HG03175 (cell line): ENCODE measurements around the gene BTBD17.

Experiments used
- ATAC-seq: cut with Tn5 transposase; IDR thresholded peaks from one replicate; pipeline ENCODE4 v1.9.1; 2021; ENCODE audit warnings: mild to moderate bottlenecking, moderate library complexity; ENCODE audit not compliant: unreplicated experiment

BTBD17 gene

DNA sequence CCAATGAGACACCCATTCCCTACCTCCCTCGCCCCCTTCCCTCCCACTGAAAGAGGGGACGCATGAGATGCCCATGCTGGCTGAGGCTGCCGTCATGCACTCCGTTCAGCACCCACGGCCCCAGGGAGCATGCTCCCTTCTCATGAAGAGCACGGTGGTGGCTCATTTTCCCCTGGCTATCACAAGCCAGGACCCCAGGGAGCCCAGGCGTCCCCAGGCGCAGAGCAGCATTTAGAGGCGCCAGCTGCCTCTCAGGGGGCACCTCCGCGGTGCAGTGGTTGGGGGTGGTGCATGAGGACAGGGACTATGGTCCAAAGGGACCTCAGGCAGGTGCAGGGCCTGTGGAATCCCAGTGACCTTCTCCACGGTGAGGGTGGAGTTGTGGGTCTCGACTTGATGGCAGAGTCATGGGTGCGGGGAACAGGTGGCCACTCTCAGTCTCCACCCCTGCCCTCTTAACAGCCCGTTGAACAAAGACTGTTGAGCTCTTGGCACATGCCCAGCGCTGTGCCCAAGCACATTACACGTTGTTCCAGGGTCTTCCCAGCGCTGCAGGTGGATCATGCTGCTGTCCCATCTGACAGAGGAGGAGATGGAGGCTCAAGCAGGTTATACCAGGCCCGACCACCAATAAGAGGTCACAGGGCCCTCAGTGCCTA, 22.0 kb downstream of the BTBD17 start:
- ATAC-seq: no peak

DNA sequence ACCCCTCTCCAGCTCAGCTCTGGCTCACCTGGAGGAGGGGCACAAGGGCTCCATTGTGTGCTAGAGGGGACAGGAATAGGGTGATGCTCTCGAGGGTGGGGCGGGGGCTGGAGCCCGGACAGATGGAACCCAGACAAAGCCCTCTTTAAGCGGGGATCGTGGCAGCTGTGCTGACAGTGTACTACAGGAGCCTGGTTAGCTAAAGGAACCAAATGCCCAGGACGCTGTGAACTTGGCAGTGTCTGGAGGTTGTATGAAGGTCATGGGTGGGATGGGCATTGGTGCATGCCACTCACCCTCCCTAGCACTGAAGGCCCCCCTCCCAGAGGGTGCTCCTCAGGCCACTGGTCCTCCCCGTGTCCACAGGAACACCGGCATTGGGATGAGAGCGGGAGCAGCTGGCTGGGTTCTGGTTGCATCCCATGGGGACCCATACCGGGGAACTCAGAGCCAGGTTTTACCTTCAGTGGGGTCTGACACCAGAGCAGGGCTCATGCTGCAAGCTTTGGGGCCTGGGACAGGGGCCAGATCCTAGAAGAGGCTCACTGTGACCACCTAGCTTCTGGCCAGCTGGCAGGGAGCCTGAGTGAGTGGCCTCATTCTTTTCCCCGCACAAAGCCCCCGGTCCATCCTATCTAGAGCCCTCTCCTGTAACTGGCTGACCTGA, 23.7 kb downstream of the BTBD17 start:
- no peak for ATAC-seq

DNA sequence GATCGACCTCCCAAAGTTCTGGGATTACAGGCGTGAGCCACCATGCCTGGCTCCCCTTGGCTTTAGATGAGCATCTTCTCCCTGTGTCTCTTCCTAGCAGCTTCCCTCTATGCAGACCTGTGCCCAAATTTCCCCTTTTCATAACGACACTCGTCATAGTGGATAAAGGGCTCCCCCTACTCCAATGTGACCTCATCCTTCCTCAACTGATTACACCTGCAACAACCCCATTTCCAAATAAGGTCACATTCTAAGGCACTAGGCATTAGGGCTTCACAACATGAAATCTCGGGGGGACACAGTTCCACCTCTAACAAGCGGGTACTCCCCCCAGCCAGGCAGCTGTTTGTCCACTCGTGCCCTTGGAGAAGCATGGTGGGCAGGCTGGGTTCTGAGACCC, 25.4 kb downstream of the BTBD17 start:
- ATAC-seq: no peak

DNA sequence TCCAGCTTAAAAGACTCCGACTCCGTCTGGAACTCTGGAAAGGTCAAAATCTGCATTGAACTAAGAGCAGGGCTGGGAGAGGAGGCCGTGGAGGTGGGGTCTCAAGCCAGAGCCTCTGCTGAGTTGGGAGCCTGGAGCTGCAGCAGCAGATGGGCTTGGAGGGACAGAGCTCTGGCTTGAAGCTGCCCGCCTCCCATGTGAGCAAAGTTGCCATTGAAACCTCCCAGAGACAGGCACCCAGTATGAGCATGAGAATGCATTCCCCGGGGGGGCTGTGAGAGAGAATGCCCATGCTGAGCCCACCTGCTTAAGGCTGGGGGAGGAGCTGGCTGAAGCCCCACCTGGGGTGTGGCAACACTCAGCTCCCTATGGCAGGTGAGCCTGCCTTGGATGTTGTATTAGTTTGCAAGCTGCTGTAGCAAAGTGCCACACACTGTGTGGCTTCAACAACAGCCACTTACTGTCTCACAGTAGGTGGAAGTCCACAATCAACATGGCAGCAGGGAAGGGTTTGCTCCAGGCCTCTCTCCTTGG, 26.1 kb downstream of the BTBD17 start:
- ATAC-seq: no peak

DNA sequence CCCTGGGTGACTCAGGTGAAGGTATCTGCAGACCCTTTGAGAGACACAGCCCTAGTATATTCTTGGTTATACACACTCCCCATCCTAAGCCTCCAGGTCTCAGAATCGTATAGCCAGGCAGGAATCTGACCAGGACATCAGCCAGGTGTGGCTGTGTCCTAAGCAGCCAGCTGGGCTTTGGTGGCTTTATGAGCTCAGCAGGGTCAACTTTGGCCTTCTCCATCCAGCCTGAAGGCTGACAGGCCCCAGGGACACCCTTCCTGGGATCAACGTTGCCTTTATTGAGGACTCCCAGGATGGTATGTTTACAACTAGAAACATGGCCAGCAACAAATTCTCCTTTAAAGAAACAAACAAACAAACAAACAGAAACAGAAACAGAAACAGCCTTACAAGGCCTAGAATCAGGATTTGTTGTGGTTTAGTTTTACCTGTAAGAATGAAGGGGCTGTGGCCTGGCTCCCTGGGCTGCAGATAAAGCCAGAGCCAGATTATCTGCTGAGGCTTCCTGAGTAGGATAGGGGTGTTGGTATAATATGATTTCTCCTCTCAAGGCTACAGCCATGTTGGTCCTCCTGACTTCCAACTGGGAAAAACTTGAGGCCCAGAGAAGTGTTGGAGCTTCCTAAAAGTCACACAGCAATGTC, 27.2 kb downstream of the BTBD17 start:
- ATAC-seq: no peak

DNA sequence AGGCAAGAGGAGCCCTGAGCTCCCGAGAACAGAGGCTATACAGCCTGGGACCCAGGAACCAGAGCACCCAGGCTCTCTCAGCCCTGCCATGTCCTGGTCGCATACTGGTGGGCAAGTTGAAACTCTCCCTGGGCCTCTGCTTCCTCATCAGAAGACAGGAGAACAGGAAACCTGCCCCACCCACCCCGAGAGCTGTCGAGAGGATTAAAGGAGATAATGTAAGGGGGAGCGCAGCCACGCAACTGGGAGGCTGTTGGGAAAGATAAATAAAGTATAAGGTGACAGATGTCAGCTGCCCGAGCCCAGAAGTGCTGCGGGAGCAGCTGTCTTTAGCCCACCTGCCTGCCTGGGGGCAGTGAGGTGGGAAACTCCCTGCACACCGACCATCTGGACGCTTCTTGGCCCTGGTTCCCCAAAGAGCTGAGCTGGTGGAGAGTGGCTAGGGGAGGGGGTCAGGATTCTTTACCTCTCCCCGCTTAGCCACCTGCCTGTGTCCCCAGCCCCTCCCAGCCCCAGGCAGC, 28.8 kb downstream of the BTBD17 start:
- ATAC-seq: no peak

DNA sequence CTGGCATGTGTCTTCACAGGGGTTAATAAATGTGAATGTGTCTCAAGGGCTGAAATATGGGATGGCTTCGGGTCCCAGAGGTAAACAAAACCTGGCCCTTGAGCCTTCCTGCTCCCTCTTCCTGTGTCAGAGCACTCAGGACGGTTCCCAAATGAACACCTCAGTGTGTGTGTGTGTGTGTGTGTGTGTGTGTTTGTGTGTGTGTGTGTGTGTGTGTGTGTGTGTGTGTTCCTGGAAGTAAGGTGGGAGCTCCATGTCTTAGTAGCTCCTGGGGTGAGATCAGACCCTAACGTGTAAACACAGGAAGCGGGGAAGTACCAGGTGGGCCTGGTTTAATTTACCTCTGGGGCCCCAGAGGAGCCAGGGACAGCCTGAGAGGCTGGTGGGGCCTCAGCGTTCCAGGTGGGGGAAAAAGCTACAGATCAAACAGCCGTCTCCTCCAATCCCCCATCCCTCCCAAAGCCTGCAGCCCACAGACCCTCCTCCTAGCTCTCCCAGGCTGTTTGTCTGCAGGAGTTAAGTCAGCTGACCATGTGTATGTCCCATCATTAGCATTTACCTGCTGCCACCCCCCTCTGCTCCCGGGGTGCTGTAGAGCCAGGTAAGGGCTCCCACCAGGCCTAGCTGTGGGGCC, 29.5 kb downstream of the BTBD17 start:
- no peak for ATAC-seq

DNA sequence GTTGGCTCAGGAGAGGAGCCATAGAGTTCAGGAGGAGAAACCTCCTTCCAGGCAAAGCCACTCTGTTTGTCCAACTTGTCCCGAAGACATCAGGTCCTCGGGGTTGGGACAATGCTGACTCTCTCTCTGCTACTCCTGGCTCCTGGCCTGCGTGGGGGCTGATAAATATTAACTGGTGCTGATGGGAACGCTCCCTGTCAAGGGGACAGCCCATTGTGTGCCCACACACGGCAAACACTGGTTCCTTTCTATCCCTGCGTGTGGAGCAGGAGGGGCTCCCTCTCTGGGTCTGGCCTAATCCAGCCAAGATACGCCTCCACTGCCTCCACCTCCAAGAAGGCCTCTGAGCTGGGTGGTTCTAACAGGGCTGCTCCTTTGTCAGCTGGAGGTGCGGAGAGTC, 31.2 kb downstream of the BTBD17 start:
- no peak for ATAC-seq

DNA sequence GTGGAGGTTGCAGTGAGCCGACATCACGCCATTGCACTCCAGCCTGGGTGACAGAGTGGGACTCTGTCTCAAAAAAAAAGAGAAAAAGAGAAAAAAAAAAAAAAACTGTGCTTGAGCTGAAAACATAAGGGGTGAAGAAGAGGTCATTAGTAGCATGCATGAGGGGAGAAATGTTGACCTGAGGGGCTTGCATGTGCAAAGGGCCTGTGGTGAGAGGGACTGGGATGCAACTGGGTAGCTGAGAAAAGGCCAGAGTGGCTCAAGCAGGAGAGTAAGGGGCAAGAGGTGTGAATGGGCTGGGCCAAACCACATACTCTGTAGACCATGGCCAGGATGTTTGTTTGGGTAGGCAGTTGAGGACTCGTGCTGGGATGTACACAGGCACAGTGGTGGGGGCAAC, 32.3 kb downstream of the BTBD17 start:
- no peak for ATAC-seq

DNA sequence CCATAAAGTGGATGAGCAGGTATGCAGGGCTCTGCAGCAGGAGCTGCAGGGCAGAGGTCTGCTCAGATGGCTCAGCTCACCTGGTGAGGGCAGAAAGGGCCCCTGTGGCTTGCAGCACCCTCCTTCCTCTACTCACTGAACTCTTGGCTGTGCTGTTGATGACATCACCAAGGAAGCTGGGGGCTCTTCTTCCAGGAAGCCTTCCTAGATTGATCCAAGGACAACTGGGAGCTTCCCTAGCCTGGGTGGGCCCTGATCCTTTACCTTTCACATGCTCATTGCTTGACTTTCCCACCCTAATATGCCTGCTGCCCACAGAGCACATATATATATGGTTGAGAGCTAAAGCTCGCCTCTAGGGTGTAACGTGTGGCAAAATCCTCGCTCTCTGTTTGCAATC, 33.2 kb downstream of the BTBD17 start:
- ATAC-seq: no peak

DNA sequence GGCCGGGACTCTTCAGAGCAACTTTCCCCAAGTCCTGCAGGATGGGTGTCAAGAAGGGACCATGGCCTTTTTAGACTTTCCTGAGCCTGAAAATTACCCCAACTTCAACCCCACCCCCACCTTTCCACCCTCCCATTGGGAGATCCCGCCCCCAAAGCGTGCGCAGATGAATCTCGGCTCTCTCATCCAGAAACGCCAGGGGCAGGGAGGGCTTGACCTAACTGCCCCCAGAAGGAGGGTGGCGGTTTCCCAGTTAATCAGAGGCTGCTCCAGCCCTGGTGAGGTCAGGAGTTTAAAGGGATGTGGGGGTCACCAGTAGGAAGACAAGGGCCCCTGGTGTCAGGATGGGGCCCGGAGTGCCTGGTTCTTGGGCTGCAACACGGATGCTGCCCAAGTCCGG, 35.2 kb downstream of the BTBD17 start:
- no peak for ATAC-seq

DNA sequence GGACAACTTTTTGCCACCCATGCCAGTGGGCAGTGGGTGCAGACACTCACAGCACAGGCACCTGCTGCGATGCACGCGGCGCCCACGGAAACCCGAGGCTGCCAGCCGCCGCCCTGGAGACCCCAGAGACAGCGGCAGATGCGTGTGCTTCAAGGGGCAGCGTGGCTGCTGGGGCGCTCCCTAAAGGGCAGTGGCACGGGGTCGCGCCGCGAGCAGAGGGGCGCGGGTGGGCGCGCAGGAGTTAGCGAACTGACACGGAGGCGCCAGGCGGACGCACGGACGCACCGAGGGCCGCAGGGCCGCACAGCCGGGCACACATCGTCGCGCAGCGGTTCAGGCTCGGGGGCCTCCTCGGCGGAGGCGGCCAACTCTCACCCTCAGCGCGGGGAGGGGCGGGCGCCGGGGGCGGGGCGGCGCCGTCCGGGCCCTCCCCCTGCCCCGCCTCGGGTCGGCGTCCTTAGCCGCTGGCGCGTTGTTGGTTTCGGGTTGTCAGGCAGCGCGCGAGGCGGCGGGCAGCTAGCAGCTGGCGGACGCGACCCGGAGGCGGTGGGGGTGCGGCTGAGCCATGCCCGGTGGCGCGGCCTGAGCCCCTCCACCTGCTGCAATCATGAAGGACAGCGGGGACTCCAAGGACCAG, 35.8 kb downstream of the BTBD17 start, which contains the start of gene KIF19:
Gene KIF19, plus strand, starts transcription at position 484 of the 637 bp plus-strand sequence. Its CDS starts 124 bp downstream, at position 608.
- no peak for ATAC-seq

DNA sequence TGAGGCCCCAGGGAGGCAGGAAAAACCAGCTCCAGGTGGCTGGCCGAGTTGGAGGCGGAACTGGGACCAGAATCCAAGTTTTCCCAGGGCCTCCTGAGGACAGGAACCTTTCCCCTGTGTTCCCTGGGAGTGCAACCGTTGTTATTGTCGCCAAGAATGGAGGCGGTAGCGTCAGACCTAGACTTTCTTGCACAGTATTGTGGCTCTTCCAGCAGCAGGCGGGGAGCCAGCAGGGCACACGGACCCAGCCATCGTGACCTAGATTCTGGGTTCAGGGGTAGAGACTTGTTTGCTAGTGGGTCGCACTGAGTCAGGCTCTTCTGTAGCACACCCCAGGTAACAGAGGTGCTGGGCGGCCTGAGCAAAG, 36.3 kb downstream of the BTBD17 start:
- no peak for ATAC-seq

DNA sequence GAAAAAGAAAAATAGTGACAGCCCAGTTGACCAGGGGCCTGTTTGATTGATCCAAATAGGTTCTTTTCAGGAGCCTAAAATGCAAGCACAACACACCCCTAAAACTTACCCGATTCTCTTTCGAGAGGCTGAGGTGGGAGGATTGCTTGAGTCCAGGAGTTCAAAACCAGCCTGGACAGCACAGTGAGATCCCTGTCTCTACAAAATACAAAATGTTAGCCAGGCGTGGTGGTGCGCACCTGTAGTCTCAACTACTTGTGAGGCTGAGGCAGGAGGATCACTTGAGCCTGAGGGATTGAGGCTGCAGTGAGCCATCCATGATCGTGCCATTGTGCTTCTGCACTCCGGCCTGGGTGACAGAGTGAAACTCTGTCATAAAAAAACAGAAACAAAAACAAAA, 37.1 kb downstream of the BTBD17 start:
- no peak for ATAC-seq

DNA sequence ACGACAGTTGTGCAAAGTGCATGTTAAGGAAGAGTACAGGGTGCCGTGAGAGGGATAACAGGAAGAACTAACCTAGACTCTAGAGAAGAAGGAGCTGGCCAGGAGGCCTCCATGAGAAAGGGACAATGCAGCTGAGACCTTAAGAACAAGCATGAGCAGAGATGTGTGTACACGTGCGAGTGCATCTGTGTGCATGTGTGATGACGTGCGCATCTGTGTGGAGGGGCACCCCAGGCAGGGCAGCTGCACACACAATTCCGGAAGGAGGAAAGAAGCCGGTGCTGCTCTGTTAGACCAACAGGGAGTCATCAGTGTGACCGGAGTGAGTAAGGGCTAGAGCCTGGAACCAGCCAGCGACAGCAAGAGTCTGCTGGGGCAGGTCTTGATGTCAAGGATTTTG, 43.3 kb downstream of the BTBD17 start:
- ATAC-seq: no peak

DNA sequence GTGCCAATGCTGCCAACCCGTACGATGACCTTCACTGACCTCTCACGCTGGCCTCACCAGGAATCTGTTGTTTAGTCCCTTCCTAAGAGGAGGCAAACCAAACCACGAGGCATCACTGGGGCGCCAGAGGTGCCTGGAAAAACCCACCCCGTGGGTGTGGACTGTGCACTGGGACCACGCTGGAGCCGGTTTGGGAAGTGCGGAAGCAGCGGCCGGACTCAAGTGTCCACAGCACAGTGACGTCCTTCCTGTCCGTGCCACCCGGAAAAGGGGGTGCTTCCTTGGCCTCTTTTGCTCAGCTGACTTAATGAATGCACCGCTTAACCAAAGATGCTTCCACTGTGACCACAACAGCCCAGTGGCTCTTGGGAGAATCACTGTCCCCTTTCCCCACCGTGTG, 44.6 kb downstream of the BTBD17 start:
- ATAC-seq: no peak

DNA sequence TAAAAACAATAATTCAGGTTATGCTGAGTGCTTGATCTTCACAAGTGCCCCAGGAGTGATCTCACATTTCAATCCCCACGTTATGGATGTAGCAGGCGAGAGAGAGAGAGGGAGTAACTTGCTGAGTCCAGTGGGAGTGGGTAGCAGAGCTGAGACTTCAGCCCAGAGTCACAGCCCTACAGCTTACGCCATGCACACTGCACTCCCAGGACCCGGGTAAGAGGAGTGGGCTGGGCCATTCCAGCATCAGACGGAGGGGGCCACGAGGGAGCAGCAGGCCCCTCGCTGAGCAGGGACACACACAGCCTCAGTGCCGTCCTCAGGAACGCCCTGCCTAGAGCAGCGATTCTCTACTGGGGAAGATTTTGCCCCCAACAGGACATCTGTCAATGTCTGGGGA, 45.4 kb downstream of the BTBD17 start:
- ATAC-seq: no peak

DNA sequence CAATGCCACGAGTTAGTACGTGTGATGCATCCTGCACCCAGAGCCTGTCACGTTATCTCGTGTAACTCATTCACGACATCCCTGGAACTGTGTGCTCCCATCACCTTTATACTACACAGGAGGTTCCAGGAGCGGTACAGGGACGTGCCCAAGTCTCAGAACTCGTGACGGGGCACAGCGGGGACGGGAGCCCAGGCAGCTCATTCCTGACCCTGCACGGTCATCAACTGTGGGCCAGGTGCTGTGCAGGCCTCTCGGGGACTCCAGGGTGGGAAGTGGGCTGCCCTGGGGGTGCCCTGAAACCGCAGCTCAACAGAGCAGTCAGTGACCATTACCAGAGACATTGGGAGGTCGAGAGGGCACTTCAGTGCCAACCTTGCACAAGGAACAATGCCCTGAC, 46.8 kb downstream of the BTBD17 start:
- no peak for ATAC-seq

DNA sequence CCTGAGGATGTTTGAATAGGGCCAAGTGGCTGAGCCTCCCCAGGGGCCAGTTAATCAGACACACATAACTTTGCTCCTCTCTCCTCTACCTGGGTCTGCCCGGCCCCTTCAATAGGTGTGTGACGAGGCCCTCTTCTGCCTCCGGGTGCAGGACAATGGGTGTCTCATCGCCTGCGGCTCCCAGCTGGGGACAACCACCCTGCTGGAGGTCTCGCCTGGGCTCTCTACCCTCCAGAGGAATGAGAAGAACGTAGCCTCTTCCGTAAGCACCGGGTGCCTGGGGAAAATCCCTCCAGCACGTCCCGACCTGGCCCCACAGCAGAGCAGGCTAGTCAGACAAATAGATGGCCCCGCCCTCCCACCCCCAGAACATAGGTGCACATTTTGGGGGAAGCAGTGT, 51.8 kb downstream of the BTBD17 start:
- no peak for ATAC-seq

DNA sequence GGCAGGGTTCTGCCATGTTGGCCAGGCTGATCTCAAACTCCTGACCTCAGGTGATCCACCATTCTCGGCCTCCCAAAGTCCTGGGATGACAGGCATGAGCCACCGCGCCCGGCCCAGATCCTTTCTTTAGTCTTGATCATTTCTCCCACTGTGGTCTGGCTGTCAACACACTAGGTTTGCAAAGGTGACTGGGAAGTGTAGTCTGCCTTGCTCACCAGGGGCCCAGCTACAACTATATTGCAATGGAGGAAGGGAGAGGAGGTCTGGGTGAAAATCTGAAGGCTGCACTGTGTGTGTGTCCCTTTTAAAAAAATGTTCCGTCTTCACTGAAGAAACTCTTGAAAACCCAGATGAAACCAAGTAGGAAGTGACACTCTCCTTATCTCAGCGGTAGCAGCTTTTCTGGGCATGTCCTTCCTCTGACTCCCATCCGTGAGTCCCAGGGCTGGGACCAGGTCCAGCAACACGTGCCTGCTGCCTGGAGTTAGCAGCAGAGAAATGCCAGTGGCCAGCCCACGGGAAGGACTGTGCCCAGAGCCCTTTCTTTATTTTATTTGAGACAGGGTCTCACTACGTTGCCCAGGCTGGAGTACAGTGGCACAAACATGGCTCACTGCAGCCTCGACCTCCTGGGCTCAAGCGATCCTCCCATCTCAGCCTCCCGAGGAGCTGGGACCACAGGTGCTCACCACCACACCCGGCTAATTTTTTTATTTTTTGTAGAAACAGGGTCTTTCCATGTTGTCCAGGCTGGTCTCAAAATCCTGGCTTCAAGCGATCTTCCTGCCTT, 53.5 kb downstream of the BTBD17 start:
- ATAC-seq: no peak
